ENCODE data around the gene EFCC1.

- TF ChIP-seq CTCF (IDR thresholded peaks at IDR 0.05) (peak; percentile 52 to 74 (median 61)), POLR2A (IDR thresholded peaks at IDR 0.05) (peak in 1 of 2 donors; percentile 34), EP300 (IDR thresholded peaks at IDR 0.05) (peak in 1 of 2 donors; percentile 55)
Observed at GRCh38 chr3:129026728-129027543, 25.8 kb downstream of the EFCC1 start.

Data from tibial nerve (tissue), 4 donors.